MG63 (cell line): ENCODE results near the gene OR9A4. TPM values are rescaled to one million over a fixed set of nuclear protein-coding genes. Genes with fewer than 3 reads are reported as not detected.

Experiments
- DNase-seq: peaks from one replicate; pipeline ENCODE4 v3.0.0-alpha.2; 2020
- H3K27me3 ChIP-seq: fragments of 250-450 bp; sonication (Bioruptor Pico); 2 replicates; pipeline ENCODE4 v1.5.1; 2020; ENCODE audit warnings: mild to moderate bottlenecking, moderate library complexity
- H3K36me3 ChIP-seq: fragments of 250-450 bp; sonication (Bioruptor Pico); 2 replicates; pipeline ENCODE4 v1.5.1; 2020; ENCODE audit warnings: mild to moderate bottlenecking, moderate library complexity
- H3K4me3 ChIP-seq: fragments of 250-450 bp; sonication (Bioruptor Pico); 2 replicates; pipeline ENCODE4 v1.5.1; 2020; ENCODE audit warnings: mild to moderate bottlenecking, moderate library complexity
- H3K9me3 ChIP-seq: fragments of 250-450 bp; sonication (Bioruptor Pico); 2 replicates; pipeline ENCODE4 v1.5.1; 2020; ENCODE audit warnings: mild to moderate bottlenecking, moderate library complexity
- total RNA-seq: library from RNA; depleted of rRNA; stranded (reverse); fragments of >200 nt; shearing (Covaris generic); gene quantifications from 2 replicates; pipeline ENCODE4 v1.2.3, GENCODE V29; 2014; ENCODE audit warnings: low replicate concordance

The OR9A4 gene
- total RNA-seq, 1 experiment from 2014 or later, result not detected

GRCh38 chr7:141928845-141929195 is 12.6 kb downstream of the OR9A4 start:
- DNase-seq, result no peak
- Histone ChIP-seq H3K27me3 (no peaks in the 10 kb centered on the region), H3K4me3 (no peak overlapping the region), H3K9me3 (no peaks in the 10 kb centered on the region), H3K36me3 (no peaks in the 10 kb centered on the region)

GRCh38 chr7:141930211-141930610 is 14.0 kb downstream of the OR9A4 start:
- Histone ChIP-seq H3K9me3 (no peaks in the 10 kb centered on the region), H3K4me3 (no peak overlapping the region), H3K36me3 (no peaks in the 10 kb centered on the region), H3K27me3 (no peaks in the 10 kb centered on the region)
- no peak for DNase-seq

GRCh38 chr7:141941075-141941474 is 24.9 kb downstream of the OR9A4 start:
- Histone ChIP-seq H3K27me3 (no peaks in the 10 kb centered on the region), H3K4me3 (no peak overlapping the region), H3K36me3 (no peaks in the 10 kb centered on the region), H3K9me3 (no peaks in the 10 kb centered on the region)
- no peak for DNase-seq

- no peaks in the 10 kb centered on the region for H3K9me3 ChIP-seq
- DNase-seq, result no peak
- no peaks in the 10 kb centered on the region for H3K36me3 ChIP-seq
- no peak overlapping the region for H3K4me3 ChIP-seq
- H3K27me3 ChIP-seq, result no peaks in the 10 kb centered on the region
Measured at GRCh38 chr7:141943846-141944245, 27.6 kb downstream of the OR9A4 start.

- no peak overlapping the region for H3K4me3 ChIP-seq
- H3K36me3 ChIP-seq, result no peaks in the 10 kb centered on the region
- H3K9me3 ChIP-seq, result no peaks in the 10 kb centered on the region
- DNase-seq, result no peak
- no peaks in the 10 kb centered on the region for H3K27me3 ChIP-seq
Measured at GRCh38 chr7:141944811-141945210, 28.6 kb downstream of the OR9A4 start.

- H3K4me3 ChIP-seq, result no peak overlapping the region
- DNase-seq, result no peak
- H3K36me3 ChIP-seq, result no peaks in the 10 kb centered on the region
- no peaks in the 10 kb centered on the region for H3K27me3 ChIP-seq
- H3K9me3 ChIP-seq, result no peaks in the 10 kb centered on the region
Measured at GRCh38 chr7:141945356-141945755, 29.2 kb downstream of the OR9A4 start.

GRCh38 chr7:141946796-141947195 is 30.6 kb downstream of the OR9A4 start, which contains the start of gene CLEC5A:
Gene CLEC5A, minus strand, starts transcription at chr7:141946974. Its CDS starts 682 bp downstream, at chr7:141946292.
- Histone ChIP-seq H3K9me3 (no peaks in the 10 kb centered on the region), H3K36me3 (no peaks in the 10 kb centered on the region), H3K4me3 (no peak within 1 kb of the TSS), H3K27me3 (no peaks in the 10 kb centered on the region)
- no peak for DNase-seq

- Histone ChIP-seq H3K27me3 (no peaks in the 10 kb centered on the region), H3K36me3 (no peaks in the 10 kb centered on the region), H3K4me3 (no peak overlapping the region), H3K9me3 (no peaks in the 10 kb centered on the region)
- no peak for DNase-seq
Measured at GRCh38 chr7:141949021-141949420, 32.8 kb downstream of the OR9A4 start.

- Histone ChIP-seq H3K27me3 (no peaks in the 10 kb centered on the region), H3K9me3 (no peaks in the 10 kb centered on the region), H3K36me3 (no peaks in the 10 kb centered on the region), H3K4me3 (no peak overlapping the region)
- DNase-seq, result no peak
Measured at GRCh38 chr7:141949451-141949850, 33.3 kb downstream of the OR9A4 start.

- Histone ChIP-seq H3K9me3 (no peaks in the 10 kb centered on the region), H3K27me3 (no peaks in the 10 kb centered on the region), H3K36me3 (no peaks in the 10 kb centered on the region), H3K4me3 (no peak overlapping the region)
- no peak for DNase-seq
Measured at GRCh38 chr7:141949911-141950310, 33.7 kb downstream of the OR9A4 start.

GRCh38 chr7:141950806-141951205 is 34.6 kb downstream of the OR9A4 start:
- H3K27me3 ChIP-seq, result no peaks in the 10 kb centered on the region
- H3K4me3 ChIP-seq, result no peak overlapping the region
- no peaks in the 10 kb centered on the region for H3K9me3 ChIP-seq
- DNase-seq, result no peak
- no peaks in the 10 kb centered on the region for H3K36me3 ChIP-seq

GRCh38 chr7:141952461-141952860 is 36.3 kb downstream of the OR9A4 start:
- DNase-seq, result no peak
- H3K4me3 ChIP-seq, result no peak overlapping the region
- H3K27me3 ChIP-seq, result no peaks in the 10 kb centered on the region
- H3K36me3 ChIP-seq, result no peaks in the 10 kb centered on the region
- no peaks in the 10 kb centered on the region for H3K9me3 ChIP-seq

- H3K4me3 ChIP-seq, result no peak overlapping the region
Measured at GRCh38 chr7:141954334-141954733, 38.1 kb downstream of the OR9A4 start.

GRCh38 chr7:141956084-141956483 is 39.9 kb downstream of the OR9A4 start:
- no peaks in the 10 kb centered on the region for H3K27me3 ChIP-seq
- no peaks in the 10 kb centered on the region for H3K9me3 ChIP-seq
- H3K36me3 ChIP-seq, result no peaks in the 10 kb centered on the region
- H3K4me3 ChIP-seq, result no peak overlapping the region
- no peak for DNase-seq

More at GRCh38 chr7:141954334-141954733, 38.1 kb downstream of the OR9A4 start:
- Histone ChIP-seq H3K27me3 (no peaks in the 10 kb centered on the region), H3K9me3 (no peaks in the 10 kb centered on the region), H3K36me3 (no peaks in the 10 kb centered on the region)
- no peak for DNase-seq

GRCh38 chr7:141960687-141961422 is 44.7 kb downstream of the OR9A4 start:
- H3K27me3 ChIP-seq, result no peaks in the 10 kb centered on the region
- no peaks in the 10 kb centered on the region for H3K9me3 ChIP-seq
- no peak overlapping the region for H3K4me3 ChIP-seq
- H3K36me3 ChIP-seq, result no peaks in the 10 kb centered on the region
- DNase-seq, result no peak
